Right atrium auricular region (tissue), 2 donors: ENCODE data around the gene TMEM132C. TPM values are rescaled to one million over a fixed set of nuclear protein-coding genes. Genes with fewer than 3 reads are reported as not detected.

Experiments used
- DNase-seq: peaks from one replicate; pipeline ENCODE4 v3.0.0-alpha.2; 2019; ENCODE audit warnings: low spot score
- H3K27ac ChIP-seq, 2 donors: fragments of 200-600 bp; sonication (generic); 1 replicate in 1 of 2; 2 replicates in 1 of 2; pipeline ENCODE4 v1.5.1; 2016 to 2019
- H3K27me3 ChIP-seq, 2 donors: fragments of 200-600 bp; sonication (generic); one replicate each; pipeline versions ENCODE4 v1.5.1 to v1.6.0; 2017 to 2019
- H3K36me3 ChIP-seq: fragments of 200-600 bp; sonication (generic); one replicate; pipeline ENCODE4 v1.5.1; 2016
- H3K4me1 ChIP-seq, 2 donors: fragments of 200-600 bp; sonication (generic); one replicate each; pipeline versions ENCODE4 v1.5.1 to v1.6.0; 2017 to 2019
- H3K4me3 ChIP-seq, 2 donors: fragments of 200-600 bp; sonication (generic); 1 replicate in 1 of 2; 2 replicates in 1 of 2; pipeline ENCODE4 v1.5.1; 2017 to 2019; ENCODE audit warnings: mild to moderate bottlenecking in 1 of 2, moderate library complexity in 1 of 2
- H3K9me3 ChIP-seq, 2 donors: fragments of 200-600 bp; sonication (generic); one replicate each; pipeline ENCODE4 v1.5.1; 2019
- total RNA-seq, 2 donors: library from RNA; depleted of rRNA; stranded (reverse); fragments of >200 nt; gene quantifications; one replicate each; pipeline ENCODE4 v1.1.0, GENCODE V29; 2016
- TF ChIP-seq, protein P1 (sequence below), 2 donors: fragments of 200-600 bp; sonication (generic); IDR thresholded peaks; one replicate each; pipeline ENCODE4 v1.5.1; 2019; ENCODE audit warnings: antibody characterized with exemption in 2 of 2

Gene TMEM132C
- total RNA-seq, 2 donors from 2014 or later, result 5.3 to 10.5 TPM

DNA sequence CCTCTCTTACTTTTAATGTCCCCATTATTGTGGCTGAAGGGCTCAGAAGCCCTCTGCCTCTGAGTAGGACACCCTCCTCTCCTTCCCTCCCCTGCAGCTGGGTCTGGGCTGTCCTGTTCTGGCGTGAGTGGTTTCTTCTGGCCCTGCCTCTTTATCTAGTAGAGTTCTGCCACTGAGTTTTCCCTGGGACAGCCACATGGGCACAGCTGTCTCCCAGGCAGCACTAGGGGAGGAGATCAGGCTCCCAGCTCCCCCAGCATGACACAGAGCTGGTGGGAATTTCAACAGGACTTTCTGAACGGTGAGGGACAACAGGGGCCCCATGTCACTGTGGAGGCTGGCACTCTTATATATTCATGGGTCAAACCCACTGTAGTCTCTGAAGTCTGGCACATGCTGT, 21.4 kb downstream of the TMEM132C start:
- no peaks in the 10 kb centered on the region for H3K36me3 ChIP-seq
- TF ChIP-seq, protein P1, sequence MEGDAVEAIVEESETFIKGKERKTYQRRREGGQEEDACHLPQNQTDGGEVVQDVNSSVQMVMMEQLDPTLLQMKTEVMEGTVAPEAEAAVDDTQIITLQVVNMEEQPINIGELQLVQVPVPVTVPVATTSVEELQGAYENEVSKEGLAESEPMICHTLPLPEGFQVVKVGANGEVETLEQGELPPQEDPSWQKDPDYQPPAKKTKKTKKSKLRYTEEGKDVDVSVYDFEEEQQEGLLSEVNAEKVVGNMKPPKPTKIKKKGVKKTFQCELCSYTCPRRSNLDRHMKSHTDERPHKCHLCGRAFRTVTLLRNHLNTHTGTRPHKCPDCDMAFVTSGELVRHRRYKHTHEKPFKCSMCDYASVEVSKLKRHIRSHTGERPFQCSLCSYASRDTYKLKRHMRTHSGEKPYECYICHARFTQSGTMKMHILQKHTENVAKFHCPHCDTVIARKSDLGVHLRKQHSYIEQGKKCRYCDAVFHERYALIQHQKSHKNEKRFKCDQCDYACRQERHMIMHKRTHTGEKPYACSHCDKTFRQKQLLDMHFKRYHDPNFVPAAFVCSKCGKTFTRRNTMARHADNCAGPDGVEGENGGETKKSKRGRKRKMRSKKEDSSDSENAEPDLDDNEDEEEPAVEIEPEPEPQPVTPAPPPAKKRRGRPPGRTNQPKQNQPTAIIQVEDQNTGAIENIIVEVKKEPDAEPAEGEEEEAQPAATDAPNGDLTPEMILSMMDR (IDR thresholded peaks at IDR 0.05), result no peak
- DNase-seq, result peak; percentile 36
- H3K27me3 ChIP-seq, result no peaks in the 10 kb centered on the region
- H3K9me3 ChIP-seq, result peaks cover 0 to 4% of the 10 kb centered on the region in 2 donors
- H3K27ac ChIP-seq, result no peak overlapping the region
- no peaks in the 10 kb centered on the region for H3K4me1 ChIP-seq
- no peak overlapping the region for H3K4me3 ChIP-seq

- no peaks in the 10 kb centered on the region for H3K27me3 ChIP-seq
- H3K4me1 ChIP-seq, result no peaks in the 10 kb centered on the region
- TF ChIP-seq, protein P1 (IDR thresholded peaks at IDR 0.05), result no peak
- peak; percentile 5 for DNase-seq
- H3K27ac ChIP-seq, result no peak overlapping the region
- H3K36me3 ChIP-seq, result no peaks in the 10 kb centered on the region
- H3K4me3 ChIP-seq, result no peak overlapping the region
- no peaks in the 10 kb centered on the region for H3K9me3 ChIP-seq
These were observed 21.9 kb downstream of the TMEM132C start for GRCh38 chr12:128288896-128289295.

DNA sequence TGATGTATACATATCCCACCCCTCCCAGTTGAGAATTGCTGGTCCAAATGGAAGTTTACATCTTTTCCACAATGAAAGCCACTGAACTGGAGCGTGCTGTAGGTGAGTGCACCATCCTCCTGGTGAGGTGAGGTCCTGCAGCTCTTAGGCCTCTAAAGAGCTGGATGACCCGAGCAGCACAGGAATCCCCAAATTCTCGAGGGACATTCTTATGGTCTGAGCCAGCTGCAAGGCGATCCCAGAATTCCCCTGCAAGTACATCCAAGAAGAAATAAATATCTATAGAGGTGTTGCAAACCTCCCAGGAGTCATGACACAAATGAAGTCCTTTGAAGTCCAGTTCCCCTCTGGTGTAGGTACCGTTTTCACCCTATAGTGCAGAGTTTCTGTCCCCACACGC, 24.0 kb downstream of the TMEM132C start:
- H3K27me3 ChIP-seq, result no peaks in the 10 kb centered on the region
- H3K4me3 ChIP-seq, result no peak overlapping the region
- no peaks in the 10 kb centered on the region for H3K36me3 ChIP-seq
- H3K9me3 ChIP-seq, result no peaks in the 10 kb centered on the region
- TF ChIP-seq, protein P1 (IDR thresholded peaks at IDR 0.05), result no peak
- DNase-seq, result peak; percentile 43
- no peak overlapping the region for H3K27ac ChIP-seq
- H3K4me1 ChIP-seq, result no peaks in the 10 kb centered on the region

DNA sequence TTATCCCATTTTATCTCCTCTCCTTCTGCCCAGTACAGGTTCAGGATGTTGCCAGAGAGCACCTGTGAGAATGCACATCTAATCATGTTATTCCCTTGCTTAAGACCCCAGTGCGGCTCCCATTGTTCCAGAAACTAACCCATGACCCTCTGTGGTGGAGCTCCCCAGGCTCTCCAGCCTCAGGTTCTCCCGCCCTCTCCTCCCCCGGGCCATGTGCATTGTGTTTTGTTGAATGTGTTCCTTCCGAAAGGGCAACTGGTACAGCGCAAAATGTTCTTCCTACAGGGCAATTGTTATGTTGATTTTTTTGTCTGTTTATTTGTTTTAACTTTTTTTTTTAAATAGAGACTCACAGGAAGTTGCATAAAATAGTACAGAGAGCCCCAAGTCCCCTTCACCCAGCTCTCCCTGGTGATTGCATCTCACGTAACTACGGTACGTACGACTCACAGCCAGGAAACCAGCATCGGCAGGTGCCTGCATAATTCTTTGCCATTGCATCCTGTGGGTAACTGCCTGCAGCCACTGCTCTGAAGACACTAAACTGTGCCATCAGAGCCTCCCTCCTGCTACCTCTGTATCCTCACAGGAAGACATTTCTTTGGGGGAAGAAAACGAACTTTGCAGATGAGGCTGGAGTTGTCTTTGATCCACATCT, 31.2 kb downstream of the TMEM132C start:
- no peak for DNase-seq
- H3K27me3 ChIP-seq, result no peaks in the 10 kb centered on the region
- H3K9me3 ChIP-seq, result no peaks in the 10 kb centered on the region
- TF ChIP-seq, protein P1 (IDR thresholded peaks at IDR 0.05), result no peak
- no peak overlapping the region for H3K27ac ChIP-seq
- no peak overlapping the region for H3K4me3 ChIP-seq
- no peaks in the 10 kb centered on the region for H3K36me3 ChIP-seq
- no peaks in the 10 kb centered on the region for H3K4me1 ChIP-seq

DNA sequence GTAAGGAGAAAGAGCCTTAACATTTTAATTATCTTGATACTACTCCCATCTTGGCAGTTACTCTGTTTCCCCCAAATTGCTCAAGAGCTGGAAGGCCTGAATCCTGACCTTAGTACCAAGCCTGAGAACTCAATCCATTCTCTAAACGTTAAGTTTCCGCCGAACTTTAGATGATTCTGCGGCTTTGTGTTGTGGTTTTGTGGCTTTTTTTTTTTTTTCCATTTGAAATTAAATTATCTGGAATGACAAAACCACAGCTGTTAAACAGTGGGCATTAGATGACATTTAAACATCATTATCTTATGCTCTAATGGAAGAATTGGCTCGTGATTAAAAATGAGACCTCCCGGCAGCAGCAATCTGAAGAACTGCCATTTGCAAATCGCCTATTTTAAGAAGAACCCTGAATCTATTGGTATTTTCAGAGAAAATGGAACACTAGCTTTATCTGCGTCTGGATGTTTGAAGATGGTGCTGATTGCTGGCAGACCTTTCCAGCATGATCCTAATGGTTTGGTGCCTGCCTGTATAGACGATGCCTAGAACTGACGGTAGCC, 38.4 kb downstream of the TMEM132C start:
- no peak overlapping the region for H3K27ac ChIP-seq
- H3K4me3 ChIP-seq, result no peak overlapping the region
- H3K4me1 ChIP-seq, result no peaks in the 10 kb centered on the region
- H3K9me3 ChIP-seq, result no peaks in the 10 kb centered on the region
- no peak for DNase-seq
- no peaks in the 10 kb centered on the region for H3K27me3 ChIP-seq
- no peaks in the 10 kb centered on the region for H3K36me3 ChIP-seq
- TF ChIP-seq, protein P1 (IDR thresholded peaks at IDR 0.05), result no peak

GRCh38 chr12:128307791-128308190, 40.8 kb downstream of the TMEM132C start:
- Histone ChIP-seq H3K4me1 (no peaks in the 10 kb centered on the region), H3K27me3 (no peaks in the 10 kb centered on the region), H3K36me3 (no peaks in the 10 kb centered on the region), H3K27ac (no peak overlapping the region), H3K4me3 (no peak overlapping the region), H3K9me3 (no peaks in the 10 kb centered on the region)
- no peak for DNase-seq
- TF ChIP-seq, protein P1 (IDR thresholded peaks at IDR 0.05), result no peak
